Activated gamma-delta T cell treated with Interleukin-2 at 50 U/mL for 16 hours (primary cell): ENCODE measurements around the gene SYNPR.

Source experiments
- DNase-seq: peaks from one replicate; pipeline ENCODE4 v3.0.0-alpha.2; 2020

Gene SYNPR

DNA sequence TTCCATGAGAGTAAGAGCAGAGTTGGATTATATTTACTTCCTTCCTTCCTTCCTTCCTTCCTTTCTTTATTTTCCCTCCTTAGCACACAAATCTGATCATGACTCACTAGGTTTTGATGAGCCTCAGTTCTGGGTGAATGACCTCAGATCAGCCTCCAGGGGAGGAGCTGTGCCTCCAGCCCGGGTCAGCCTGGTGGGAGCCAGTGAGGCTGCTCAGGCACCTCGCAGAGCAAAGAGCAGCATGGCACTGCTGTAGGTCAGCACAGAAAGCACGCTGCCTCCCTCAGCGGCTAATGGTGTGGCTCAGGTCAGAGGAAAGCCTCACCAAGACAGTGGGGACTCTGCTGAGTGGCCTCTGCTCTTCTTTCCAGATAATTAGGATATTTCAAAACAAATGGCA lies 108.5 kb downstream of the SYNPR start:
- DNase-seq: no peak

- no peak for DNase-seq
These were observed 109.5 kb downstream of the SYNPR start for GRCh38 chr3:63387568-63387967.

GRCh38 chr3:63390710-63391230 lies 112.7 kb downstream of the SYNPR start:
- DNase-seq: no peak

- DNase-seq: no peak
These were observed 117.9 kb downstream of the SYNPR start for GRCh38 chr3:63395960-63396359.

GRCh38 chr3:63400246-63400860 lies 122.2 kb downstream of the SYNPR start:
- no peak for DNase-seq

GRCh38 chr3:63405882-63406281 lies 127.8 kb downstream of the SYNPR start:
- DNase-seq: no peak

GRCh38 chr3:63413523-63413922 lies 135.4 kb downstream of the SYNPR start:
- no peak for DNase-seq

- no peak for DNase-seq
These were observed 136.5 kb downstream of the SYNPR start for GRCh38 chr3:63414607-63415006.

DNA sequence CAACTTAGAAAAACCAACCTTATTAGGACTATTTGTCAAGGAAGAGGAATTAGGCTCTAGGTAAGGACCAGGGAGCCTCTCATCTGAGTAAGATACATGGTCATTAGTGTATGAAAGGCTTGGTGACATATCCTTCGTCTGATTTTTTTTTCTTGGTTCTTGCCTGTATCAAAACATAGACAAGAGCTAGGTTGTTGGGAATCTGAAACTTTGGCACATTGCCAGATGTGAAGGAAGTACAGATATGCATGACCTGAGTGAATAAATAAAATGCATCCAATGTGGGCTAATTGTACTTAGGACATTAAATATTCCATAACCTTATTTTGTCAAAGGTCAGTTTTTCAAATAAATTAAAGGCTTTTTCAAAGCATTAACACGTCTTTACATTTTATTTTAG lies 151.8 kb downstream of the SYNPR start:
- no peak for DNase-seq

DNA sequence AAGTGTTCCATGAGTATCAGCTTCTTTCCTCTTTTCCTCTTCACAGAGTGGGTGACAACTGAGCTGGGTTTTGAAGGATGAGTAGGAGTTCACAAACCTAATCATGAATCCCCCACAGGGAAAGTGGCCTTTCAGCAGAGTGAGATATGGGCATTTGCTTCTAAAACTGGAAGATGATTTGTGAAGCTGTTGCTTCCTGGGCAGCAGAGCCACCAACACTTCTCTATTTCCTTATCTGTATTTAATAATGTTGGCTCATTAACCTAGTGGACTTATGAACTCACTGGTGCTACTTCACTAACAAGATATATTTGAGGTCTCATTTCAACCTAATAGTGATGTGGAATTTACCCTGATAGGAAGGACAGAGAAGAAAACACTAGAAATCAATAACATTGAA lies 152.8 kb downstream of the SYNPR start:
- DNase-seq: no peak

- DNase-seq: no peak
These were observed 159.8 kb downstream of the SYNPR start for GRCh38 chr3:63437858-63438257.

- no peak for DNase-seq
These were observed 160.8 kb downstream of the SYNPR start for GRCh38 chr3:63438826-63439371.

- DNase-seq: no peak
These were observed 163.2 kb downstream of the SYNPR start for GRCh38 chr3:63441262-63441661.

DNA sequence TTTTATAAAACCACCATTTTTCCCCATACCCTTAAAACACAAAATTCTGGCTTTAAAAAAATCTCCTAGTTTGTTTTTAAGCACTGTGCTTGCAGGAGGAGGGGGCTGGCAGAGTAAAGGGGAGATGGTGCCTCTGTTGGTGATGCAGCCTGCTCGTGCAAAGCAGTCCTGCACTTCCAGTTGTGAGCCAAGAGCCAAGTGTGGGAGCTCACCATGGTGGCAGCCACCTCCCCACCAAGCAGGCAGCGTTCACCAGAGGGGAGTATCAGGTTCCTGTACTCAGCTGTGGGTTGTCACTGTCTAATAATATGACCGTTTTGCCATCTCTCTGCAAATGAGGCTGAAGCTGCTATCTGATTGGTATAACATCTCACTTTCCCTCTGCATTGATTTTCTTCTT lies 164.8 kb downstream of the SYNPR start:
- no peak for DNase-seq

DNA sequence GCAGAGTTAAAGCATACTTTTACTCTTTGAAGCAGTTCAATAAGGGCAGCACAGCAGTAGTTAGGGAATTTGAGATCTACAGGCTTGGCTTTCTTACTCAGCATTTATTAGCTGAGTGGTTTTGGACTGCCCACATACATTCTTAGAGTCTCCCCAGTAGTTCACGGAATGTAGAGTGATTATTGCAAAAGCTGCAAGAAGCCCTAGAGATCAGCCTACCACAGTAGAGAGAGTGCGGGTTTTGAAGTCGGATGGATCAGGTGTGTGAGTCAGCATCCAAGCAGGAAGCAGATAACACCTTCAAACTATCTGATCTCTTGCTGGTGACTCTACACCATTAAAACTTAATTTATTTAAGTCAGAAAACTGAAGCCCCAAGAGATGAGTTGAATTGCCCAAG lies 171.9 kb downstream of the SYNPR start:
- DNase-seq: no peak

DNA sequence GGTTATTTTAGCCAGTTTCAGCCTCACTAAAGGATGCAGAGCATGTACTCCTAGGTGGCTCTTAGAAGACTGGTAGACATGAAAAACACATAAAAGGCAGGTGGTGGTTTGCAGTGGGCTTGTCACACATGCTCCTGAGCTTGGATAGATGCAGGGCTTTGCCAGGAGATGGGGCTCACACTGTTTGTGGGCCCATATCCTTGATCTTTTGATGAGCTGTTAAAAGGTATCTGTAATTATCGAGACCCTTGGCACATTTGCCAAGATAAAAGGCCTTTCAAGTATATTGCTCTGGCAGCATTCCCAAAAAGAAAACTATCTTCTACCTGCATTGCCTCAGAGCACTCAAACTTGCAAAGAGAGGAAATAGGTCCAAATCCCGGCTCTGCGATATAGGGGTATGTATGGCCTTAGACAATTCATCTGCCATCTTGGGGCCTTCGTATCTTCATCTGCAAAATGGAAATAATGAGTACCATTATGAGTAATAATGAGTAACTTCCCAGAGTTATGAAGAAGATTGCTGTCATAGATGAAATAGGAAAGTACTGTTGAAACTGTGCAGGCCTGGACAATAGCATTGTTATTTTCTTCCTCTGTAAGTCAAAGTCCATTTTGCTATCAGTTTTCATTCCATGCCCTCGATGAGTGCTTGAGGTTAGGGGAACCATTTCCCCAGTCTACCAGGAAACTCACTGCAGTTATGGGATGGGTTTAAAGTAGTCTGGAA lies 172.7 kb downstream of the SYNPR start:
- DNase-seq: no peak

- DNase-seq: no peak
These were observed 178.8 kb downstream of the SYNPR start for GRCh38 chr3:63456901-63457300.

GRCh38 chr3:63458405-63458804 lies 180.3 kb downstream of the SYNPR start:
- no peak for DNase-seq

DNA sequence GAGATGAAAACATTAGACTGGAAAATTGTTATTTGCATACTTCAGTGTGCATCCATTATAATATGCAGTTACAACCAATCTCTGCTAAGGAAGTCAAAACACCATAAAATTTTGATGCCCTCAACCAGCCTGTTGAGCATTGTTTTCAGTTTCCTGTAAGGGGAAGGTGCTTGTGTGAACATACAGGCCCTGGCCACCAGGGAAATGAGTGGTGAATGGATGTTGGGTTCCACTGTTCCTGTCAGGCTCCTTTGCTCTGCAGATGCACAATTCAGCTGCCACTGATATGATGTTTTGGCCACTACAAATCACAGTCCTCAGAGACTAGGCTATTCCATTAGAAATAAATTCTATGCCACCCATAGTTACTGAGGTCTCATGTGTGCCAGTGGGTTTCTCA lies 184.6 kb downstream of the SYNPR start:
- no peak for DNase-seq

DNA sequence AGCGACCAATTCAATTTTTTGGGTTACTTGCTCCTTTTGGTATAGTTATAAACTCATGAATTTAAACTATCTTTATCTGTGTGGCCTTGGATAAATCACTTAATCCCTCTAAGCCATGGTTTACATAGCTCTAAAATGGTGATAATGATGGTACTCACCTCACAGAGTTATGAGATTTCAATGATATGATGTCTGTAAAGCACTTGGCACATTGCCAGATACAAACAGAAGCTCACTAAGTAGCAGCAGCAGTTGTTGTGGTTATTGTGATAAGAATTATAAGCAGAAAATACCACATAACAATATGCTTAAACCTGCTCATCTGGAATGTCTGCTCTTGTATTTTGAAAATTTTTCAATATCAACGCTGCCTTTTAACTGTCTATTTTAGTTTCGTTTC lies 189.3 kb downstream of the SYNPR start:
- no peak for DNase-seq

- DNase-seq: no peak
These were observed 192.6 kb downstream of the SYNPR start for GRCh38 chr3:63470745-63471144.

DNA sequence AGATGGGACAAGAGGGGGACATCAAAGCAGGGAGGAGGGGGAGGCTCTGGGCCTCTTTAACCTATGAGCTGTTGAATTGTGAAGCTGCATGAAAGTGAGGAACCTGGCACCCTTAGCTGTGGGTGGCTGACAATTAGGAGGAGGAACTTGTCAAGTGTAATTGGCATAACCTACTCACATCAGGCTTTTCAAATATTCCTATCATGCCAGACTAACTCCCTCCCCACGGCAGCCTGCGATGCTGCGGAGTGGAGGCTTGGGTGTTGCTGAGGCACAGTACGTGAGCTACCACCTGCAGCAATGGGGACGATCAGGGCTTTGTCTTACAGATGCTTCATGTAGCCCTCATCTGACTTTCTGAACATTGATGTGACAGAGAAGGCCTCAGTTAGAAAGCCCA lies 193.7 kb downstream of the SYNPR start:
- DNase-seq: no peak

- no peak for DNase-seq
These were observed 195.6 kb downstream of the SYNPR start for GRCh38 chr3:63473641-63474166.
